NB4 (cell line): ENCODE data around the gene TOP1.

Source experiments
- DNase-seq: peaks from one replicate; pipeline ENCODE4 v3.0.0; 2010; ENCODE audit warnings: low read depth
- H3K4me3 ChIP-seq: one replicate; pipeline ENCODE4 v1.5.1; 2011; ENCODE audit warnings: mild to moderate bottlenecking, low read depth, low read length, moderate library complexity
- CTCF ChIP-seq: IDR thresholded peaks from one replicate; pipeline ENCODE4 v1.5.1; 2012; ENCODE audit warnings: low read depth, low read length
- MAX ChIP-seq: IDR thresholded peaks from 2 replicates; pipeline ENCODE4 v1.6.1; 2011; ENCODE audit warnings: low read depth, low read length
- MYC ChIP-seq: IDR thresholded peaks from 2 replicates; pipeline ENCODE4 v1.6.1; 2011; ENCODE audit warnings: low read depth, low read length
- POLR2A ChIP-seq: IDR thresholded peaks from 2 replicates; pipeline ENCODE4 v1.6.1; 2011; ENCODE audit warnings: mild to moderate bottlenecking; ENCODE audit not compliant: insufficient read length; ENCODE audit errors: extremely low read depth

The TOP1 gene

GRCh38 chr20:41014561-41015088 lies 14.0 kb upstream of the TOP1 start:
- no peak overlapping the region for H3K4me3 ChIP-seq
- no peak for DNase-seq

GRCh38 chr20:41017448-41018042 lies 11.1 kb upstream of the TOP1 start:
- no peak for DNase-seq
- TF ChIP-seq POLR2A (no peak), MAX (no peak), CTCF (no peak), MYC (no peak)
- H3K4me3 ChIP-seq: no peak overlapping the region

More at GRCh38 chr20:41014561-41015088, 14.0 kb upstream of the TOP1 start:
- TF ChIP-seq MYC (no peak), CTCF (no peak), MAX (no peak), POLR2A (no peak)

- TF ChIP-seq POLR2A: no peak
- no peak for TF ChIP-seq CTCF
- TF ChIP-seq MAX: no peak
- no peak for TF ChIP-seq MYC
- H3K4me3 ChIP-seq: no peak overlapping the region
- DNase-seq: no peak
These were observed 10.5 kb upstream of the TOP1 start for GRCh38 chr20:41018153-41018552.

GRCh38 chr20:41023549-41023948 lies 5.1 kb upstream of the TOP1 start:
- no peak overlapping the region for H3K4me3 ChIP-seq
- DNase-seq: no peak
- TF ChIP-seq MAX: no peak
- no peak for TF ChIP-seq CTCF
- TF ChIP-seq MYC: no peak
- TF ChIP-seq POLR2A: no peak

- H3K4me3 ChIP-seq: peak overlapping the region; percentile 69
- TF ChIP-seq POLR2A (no peak), MAX (no peak), MYC (no peak), CTCF (no peak)
- no peak for DNase-seq
These were observed 1.3 kb upstream of the TOP1 start for GRCh38 chr20:41027366-41027765.

- peak; percentile 16 for DNase-seq
- TF ChIP-seq MAX (0 out of 2 replicates have a peak, but pooled peaks have one; percentile 8), POLR2A (no peak), MYC (no peak), CTCF (no peak)
- H3K4me3 ChIP-seq: peak overlapping the region; percentile 69
These were observed 707 bp upstream of the TOP1 start for GRCh38 chr20:41027872-41028358.
